Nephron progenitor cell (in vitro differentiated cells): ENCODE results near the gene TRIM25.

ENCODE experiments used
- DNase-seq: peaks from one replicate; pipeline ENCODE4 v3.0.0; 2021
- H3K27ac Mint-ChIP-seq: 2 replicates; pipeline ENCODE4 v1.8.0; 2021; ENCODE audit warnings: mild to moderate bottlenecking, moderate library complexity, mixed read lengths
- H3K27me3 Mint-ChIP-seq: 2 replicates; pipeline ENCODE4 v1.8.0; 2021; ENCODE audit warnings: mild to moderate bottlenecking, low read depth, mixed read lengths; ENCODE audit not compliant: poor library complexity
- H3K36me3 Mint-ChIP-seq: 2 replicates; pipeline ENCODE4 v1.8.0; 2021; ENCODE audit warnings: low read depth, mixed read lengths
- H3K4me1 Mint-ChIP-seq: 2 replicates; pipeline ENCODE4 v1.8.0; 2021; ENCODE audit warnings: mixed read lengths
- H3K4me3 Mint-ChIP-seq: 2 replicates; pipeline ENCODE4 v1.8.0; 2021; ENCODE audit warnings: mild to moderate bottlenecking, moderate library complexity, mixed read lengths
- H3K9me3 Mint-ChIP-seq: 2 replicates; pipeline ENCODE4 v1.8.0; 2021; ENCODE audit warnings: mild to moderate bottlenecking, moderate library complexity, mixed read lengths
- CTCF ChIP-seq: fragments of 200-600 bp; sonication (generic); IDR thresholded peaks from 2 replicates; pipeline ENCODE4 v1.5.0; 2021; ENCODE audit warnings: antibody characterized with exemption

Gene TRIM25

GRCh38 chr17:56936697-56937322, 23.0 kb upstream of the TRIM25 start:
- Mint-ChIP-seq H3K4me1 (no peaks in the 10 kb centered on the region), H3K4me3 (no peak overlapping the region), H3K9me3 (peaks cover 21% of the 10 kb centered on the region), H3K27me3 (no peaks in the 10 kb centered on the region), H3K36me3 (peaks cover 83% of the 10 kb centered on the region), H3K27ac (no peak overlapping the region)
- no peak for TF ChIP-seq CTCF
- DNase-seq = no peak

- no peaks in the 10 kb centered on the region for H3K27me3 Mint-ChIP-seq
- DNase-seq = no peak
- no peak for TF ChIP-seq CTCF
- H3K9me3 Mint-ChIP-seq = peaks cover 34% of the 10 kb centered on the region
- no peak overlapping the region for H3K27ac Mint-ChIP-seq
- no peak overlapping the region for H3K4me3 Mint-ChIP-seq
- peaks cover 83% of the 10 kb centered on the region for H3K36me3 Mint-ChIP-seq
- no peaks in the 10 kb centered on the region for H3K4me1 Mint-ChIP-seq
Measured at GRCh38 chr17:56935461-56935860, 21.6 kb upstream of the TRIM25 start.

GRCh38 chr17:56934280-56934679, 20.4 kb upstream of the TRIM25 start:
- no peak for TF ChIP-seq CTCF
- Mint-ChIP-seq H3K4me3 (no peak overlapping the region), H3K4me1 (no peaks in the 10 kb centered on the region), H3K27ac (no peak overlapping the region), H3K27me3 (no peaks in the 10 kb centered on the region), H3K36me3 (peaks cover 85% of the 10 kb centered on the region), H3K9me3 (peaks cover 46% of the 10 kb centered on the region)
- no peak for DNase-seq

GRCh38 chr17:56933868-56934267, 20.0 kb upstream of the TRIM25 start:
- TF ChIP-seq CTCF = no peak
- Mint-ChIP-seq H3K27me3 (no peaks in the 10 kb centered on the region), H3K36me3 (peaks cover 85% of the 10 kb centered on the region), H3K4me1 (no peaks in the 10 kb centered on the region), H3K27ac (no peak overlapping the region), H3K9me3 (peaks cover 50% of the 10 kb centered on the region), H3K4me3 (no peak overlapping the region)
- no peak for DNase-seq

GRCh38 chr17:56933151-56933745, 19.4 kb upstream of the TRIM25 start:
- Mint-ChIP-seq H3K27me3 (no peaks in the 10 kb centered on the region), H3K4me1 (no peaks in the 10 kb centered on the region), H3K27ac (no peak overlapping the region), H3K36me3 (peaks cover 78% of the 10 kb centered on the region), H3K4me3 (no peak overlapping the region), H3K9me3 (peaks cover 55% of the 10 kb centered on the region)
- no peak for DNase-seq
- no peak for TF ChIP-seq CTCF

- Mint-ChIP-seq H3K4me1 (no peaks in the 10 kb centered on the region), H3K4me3 (no peak overlapping the region), H3K9me3 (peaks cover 68% of the 10 kb centered on the region), H3K36me3 (peaks cover 56% of the 10 kb centered on the region), H3K27ac (no peak overlapping the region), H3K27me3 (no peaks in the 10 kb centered on the region)
- TF ChIP-seq CTCF = no peak
- no peak for DNase-seq
Measured at GRCh38 chr17:56930739-56931337, 17.0 kb upstream of the TRIM25 start.
